ENCODE measurements around the gene ADISSP.

GRCh38 chr20:3744806-3745685, 22.5 kb downstream of the ADISSP start:
- TF ChIP-seq SP2 (IDR thresholded peaks at IDR 0.05; ENCODE audit: low read length), result no peak
- TF ChIP-seq JUN (IDR thresholded peaks at IDR 0.05; ENCODE audit: low read depth, low read length), result no peak
- no peak; a peak in 1 of 3 replicates for TF ChIP-seq POLR2A (IDR thresholded peaks at IDR 0.05; ENCODE audit: control extremely low read depth in 1 of 2, low read depth in 2 of 2, low read length in 2 of 2)
